Stimulated activated CD8-positive, alpha-beta memory T cell treated with anti-CD3 and anti-CD28 coated beads, Interleukin-12 subunit alpha, Interleukin-12 subunit beta, amount 100 ng/mL, for 1 hour (primary cell): ENCODE data around the gene TRPM3.

Source experiments
- DNase-seq: peaks from one replicate; pipeline ENCODE4 v3.0.0-alpha.2; 2020; ENCODE audit warnings: low read depth

Gene TRPM3

GRCh38 chr9:70485273-70485858, 636.1 kb downstream of the TRPM3 start:
- no peak for DNase-seq

DNA sequence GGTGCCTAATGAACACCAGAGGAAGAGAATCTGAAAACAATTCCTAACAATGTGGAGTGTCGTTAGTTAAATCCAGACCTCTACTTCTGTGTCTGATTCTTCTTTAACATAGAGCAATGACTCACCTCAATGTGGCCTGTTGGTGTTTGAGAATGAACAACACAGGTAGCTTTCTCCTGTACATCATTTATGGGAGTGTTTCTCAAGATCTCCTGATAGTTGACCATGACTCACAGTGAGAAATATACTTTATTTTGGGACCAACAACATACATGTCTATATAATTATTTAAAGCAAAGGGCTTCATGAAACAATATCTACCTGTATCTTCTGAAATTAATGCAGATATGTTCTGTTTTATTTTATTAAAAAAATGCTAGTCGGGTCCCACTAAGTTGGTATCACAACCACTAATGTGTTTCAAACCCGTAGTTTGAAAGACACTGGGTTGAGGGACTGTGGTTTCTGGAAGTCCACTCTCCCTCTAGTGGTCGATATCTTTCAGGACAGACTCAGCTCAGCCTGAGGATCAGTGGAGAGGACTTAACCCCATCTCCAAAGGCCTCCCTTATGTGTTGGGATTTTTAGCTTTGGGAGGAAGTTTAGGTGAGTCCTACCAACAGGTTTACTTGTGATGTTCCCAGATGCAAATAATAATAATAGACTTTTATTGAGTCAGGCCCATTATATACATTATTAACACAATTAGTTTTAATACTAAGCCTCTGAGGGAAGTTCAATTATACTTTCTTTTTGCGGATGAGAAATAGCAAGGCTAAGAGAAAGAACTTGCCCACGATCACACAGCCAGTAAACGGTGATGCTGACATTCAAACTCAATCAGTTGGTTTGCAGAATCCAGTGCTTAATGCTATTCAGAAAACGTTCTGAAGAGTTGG, 636.9 kb downstream of the TRPM3 start:
- DNase-seq = no peak

GRCh38 chr9:70481471-70481870, 640.0 kb downstream of the TRPM3 start:
- no peak for DNase-seq

GRCh38 chr9:70480405-70480980, 640.9 kb downstream of the TRPM3 start:
- no peak for DNase-seq

- no peak for DNase-seq
Measured at GRCh38 chr9:70479880-70480291, 641.5 kb downstream of the TRPM3 start.
